GM11168 (cell line): Measurements from ENCODE around the gene SLC13A3.

Experiments
- in situ Hi-C: fragments of 300-500 bp; cut with MboI; formaldehyde crosslinking; loops from one replicate; pipeline ENCODE4 v1.12.0; 2022; ENCODE audit warnings: low sequenced_read_pairs; ENCODE audit not compliant: unreplicated experiment

Gene SLC13A3

DNA sequence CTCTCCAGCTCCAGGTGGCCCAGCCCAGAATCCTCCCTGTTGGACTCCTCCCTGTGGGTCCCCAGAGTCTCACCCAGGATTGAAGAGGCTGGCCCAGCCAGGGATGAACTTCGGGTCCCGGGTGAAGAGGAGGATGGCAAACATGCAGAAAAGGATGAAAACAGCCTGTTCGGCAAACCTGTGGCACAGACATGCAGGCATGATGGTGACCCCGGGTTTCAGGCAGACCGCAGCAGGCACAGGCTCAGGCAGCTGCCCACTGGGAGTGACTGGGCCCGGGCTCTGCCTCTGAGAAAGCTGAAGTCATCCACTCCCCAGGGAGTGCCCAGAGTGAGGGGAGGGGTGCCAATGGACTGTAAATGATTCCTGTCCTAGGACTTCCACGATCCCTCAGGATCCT lies 63.3 kb downstream of the SLC13A3 start:
- in situ Hi-C loops = no loop called here

DNA sequence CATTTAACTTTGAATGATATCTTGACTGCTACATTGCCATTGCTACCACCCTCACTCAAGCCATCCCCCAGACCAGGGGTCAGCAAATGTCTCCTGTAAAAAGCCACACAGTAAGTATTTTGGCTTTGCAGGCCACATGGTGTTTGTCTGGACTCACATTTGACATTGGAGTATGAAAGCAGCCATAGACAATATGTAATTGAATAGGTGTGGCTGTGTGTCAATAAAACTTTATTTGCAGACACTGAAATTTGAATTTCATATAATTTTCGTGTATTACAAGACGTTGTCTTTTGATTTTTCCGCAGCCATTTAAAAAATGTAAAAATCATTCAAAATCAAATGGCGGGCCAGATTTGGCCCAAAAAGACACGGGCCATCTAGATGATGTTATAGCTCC lies 64.5 kb downstream of the SLC13A3 start:
- in situ Hi-C loops = no loop called here

- in situ Hi-C loops = no loop called here
Observed at GRCh38 chr20:46584508-46584907, 66.8 kb downstream of the SLC13A3 start.

DNA sequence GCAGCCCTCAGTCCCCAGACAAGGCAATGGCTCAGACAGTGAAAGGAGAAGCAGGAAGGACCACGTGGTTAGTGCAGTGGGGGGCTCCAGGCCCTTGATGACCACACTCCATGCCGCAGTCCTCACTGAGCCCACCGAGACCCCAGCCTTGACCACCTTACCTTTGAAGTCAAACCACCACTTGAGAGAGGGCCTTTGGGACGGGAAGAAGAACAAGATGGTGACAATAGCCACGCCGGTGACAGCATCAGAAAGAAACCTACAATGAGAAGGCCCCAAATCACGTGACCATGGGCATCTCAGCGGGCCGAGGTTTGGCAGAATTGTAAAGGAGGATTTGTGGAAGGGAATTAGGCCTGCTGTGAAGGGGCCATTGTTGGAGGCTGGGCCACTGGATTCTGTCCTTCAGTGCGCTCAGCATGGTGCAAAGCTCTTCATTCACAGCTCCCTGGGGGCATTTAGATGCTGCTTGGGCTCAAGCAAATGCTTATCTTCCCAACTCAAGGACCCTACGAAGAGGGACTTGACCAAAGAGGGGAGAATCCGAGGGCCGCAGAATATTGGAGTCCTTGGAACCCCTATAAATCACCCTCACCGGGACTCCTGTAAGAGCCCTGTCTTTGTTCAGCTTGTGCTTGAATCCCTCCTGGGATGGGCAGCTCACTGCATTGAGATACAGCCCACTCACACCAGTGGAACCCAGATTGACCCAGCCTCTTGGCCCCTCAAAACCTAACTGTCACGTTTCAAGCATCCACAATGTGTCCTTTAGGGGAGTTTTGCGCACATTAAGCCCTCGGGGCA lies 67.6 kb downstream of the SLC13A3 start:
- in situ Hi-C loops = no loop called here

- in situ Hi-C loops = no loop called here
Observed at GRCh38 chr20:46582648-46583047, 68.6 kb downstream of the SLC13A3 start.

GRCh38 chr20:46581391-46581790 lies 69.9 kb downstream of the SLC13A3 start:
- in situ Hi-C loops = no loop called here

DNA sequence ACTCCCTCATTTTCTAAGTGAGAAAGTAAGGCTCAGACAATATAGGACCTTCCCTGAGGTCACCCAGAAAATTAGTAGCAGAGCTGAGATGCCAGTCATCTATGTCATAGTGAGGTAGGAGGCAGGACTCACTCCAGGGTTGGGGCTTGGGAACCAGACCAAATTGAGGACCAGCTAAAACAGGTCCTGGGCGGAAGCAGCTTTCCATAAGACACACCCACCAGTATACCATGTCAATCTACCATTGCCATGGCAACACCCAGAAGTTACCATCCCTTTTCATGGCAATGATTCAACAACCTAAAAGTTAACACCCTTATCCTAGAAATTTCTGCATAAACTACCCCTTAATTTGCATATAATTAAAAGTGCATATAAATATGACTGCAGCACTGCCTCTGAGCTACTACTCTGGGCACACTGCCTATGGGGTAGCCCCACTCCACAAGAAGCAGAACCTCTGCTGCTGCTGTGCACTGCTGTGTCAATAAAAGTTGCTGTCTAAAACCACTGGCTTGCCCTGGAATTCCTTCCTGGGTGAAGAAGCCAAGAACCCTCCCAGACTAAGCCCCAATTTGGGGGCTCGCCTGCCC lies 70.5 kb downstream of the SLC13A3 start:
- in situ Hi-C loops = no loop called here

GRCh38 chr20:46578745-46579144 lies 72.5 kb downstream of the SLC13A3 start:
- in situ Hi-C loops = no loop called here

- in situ Hi-C loops = no loop called here
Observed at GRCh38 chr20:46576774-46577395, 74.4 kb downstream of the SLC13A3 start.

DNA sequence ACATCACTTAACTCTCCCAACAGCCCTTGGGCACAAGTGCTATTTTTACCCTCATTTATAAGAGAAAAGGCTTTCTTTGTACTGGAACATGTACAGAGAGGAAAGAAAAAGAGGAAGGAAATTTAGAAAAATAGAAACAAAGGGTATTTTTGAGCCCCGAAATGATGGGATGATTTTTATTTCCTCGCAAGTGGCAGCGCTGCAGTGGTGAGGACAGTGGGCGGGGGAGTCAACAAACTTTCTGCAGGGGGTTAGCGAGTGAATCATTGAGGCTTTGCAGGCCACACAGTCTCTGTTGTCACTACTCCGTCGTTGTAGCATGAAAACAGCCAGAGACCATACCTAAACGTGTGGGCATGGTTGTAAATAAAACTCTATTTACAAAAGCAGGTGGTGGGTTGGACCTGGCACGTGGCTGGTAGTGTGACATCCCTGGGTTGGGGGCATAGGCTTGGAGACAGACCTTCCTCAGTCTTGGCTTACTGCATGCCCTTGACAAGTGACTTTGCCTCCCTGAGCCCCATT lies 75.3 kb downstream of the SLC13A3 start:
- in situ Hi-C loops = no loop called here

DNA sequence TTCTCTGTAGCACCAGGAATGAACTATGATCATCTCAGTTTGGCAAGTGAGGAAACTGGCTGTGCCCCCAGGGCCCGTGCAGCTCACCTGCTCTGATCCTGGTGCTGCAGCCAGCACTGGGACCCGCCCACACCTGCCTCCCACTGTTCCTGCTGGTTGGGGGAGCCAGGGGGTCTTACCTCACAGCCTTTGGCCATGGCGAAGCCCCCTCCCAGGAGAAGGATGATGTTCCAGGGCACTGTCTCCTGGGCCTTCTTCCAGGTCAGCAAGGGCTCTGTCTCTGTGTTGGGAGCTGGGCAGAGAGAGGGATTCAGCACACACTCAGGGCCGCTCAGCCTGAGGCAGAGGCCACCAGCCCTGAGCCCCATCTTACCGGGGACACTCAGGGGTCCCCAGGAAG lies 75.9 kb downstream of the SLC13A3 start:
- in situ Hi-C loops = no loop called here

- in situ Hi-C loops = no loop called here
Observed at GRCh38 chr20:46573788-46574584, 77.3 kb downstream of the SLC13A3 start.

- in situ Hi-C loops = no loop called here
Observed at GRCh38 chr20:46573234-46573633, 78.0 kb downstream of the SLC13A3 start.

DNA sequence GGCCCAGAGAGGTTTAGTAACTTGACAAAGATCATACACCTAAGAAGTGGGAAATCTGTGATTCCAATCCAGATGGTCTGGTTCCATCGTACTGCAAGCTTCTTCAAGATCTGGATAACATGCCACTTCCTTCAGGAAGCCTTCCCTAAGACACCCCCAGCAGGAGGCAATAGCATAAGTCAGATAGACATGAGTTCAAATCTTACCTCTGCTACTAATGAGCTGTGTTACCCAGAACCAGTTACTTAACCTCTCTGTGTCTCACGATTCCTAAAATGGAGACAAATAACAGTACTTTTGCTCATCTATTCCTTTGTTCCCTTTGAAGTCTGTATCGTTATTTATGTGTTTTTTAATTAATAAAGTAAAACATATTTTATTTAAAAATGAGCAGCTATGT lies 78.5 kb downstream of the SLC13A3 start:
- in situ Hi-C loops = no loop called here

DNA sequence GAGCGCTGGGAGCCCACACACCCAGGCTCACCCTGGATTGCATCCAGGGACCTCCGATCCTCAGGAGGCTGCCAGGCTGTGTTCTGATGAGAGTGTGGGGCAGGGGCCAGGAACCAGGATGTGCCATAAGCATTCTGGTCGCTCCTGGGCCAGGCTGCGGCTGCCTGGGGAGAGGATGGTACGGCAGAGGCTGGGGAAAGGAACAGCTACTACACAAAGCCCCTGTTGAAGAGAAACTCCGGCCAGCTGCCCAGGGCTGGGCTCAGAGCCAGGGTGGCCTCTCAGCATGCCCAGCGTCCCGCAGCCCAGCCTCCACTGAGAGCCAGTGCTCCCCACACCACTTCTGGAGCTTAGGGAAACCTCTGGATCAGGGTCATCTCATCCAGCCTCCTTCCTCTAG lies 79.1 kb downstream of the SLC13A3 start:
- in situ Hi-C loops = no loop called here

DNA sequence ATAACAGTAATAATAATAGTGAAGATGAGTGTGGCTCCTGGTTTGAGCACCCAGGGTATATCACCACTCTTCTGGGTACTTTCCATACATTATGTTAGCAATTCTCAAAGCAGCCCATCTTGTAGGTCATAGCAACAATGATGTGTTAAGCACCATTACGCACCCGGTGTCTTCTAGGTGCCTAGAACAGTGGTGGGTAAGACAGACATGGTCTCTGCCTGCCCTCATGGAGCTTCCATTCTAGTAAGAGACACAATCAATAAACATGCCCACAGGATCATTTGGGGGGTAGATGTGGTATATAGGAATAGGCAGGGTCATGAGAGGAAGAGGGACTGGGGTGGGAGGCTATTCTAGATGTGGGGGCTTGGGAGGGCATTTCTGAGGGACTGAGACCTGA lies 79.8 kb downstream of the SLC13A3 start:
- in situ Hi-C loops = no loop called here

- in situ Hi-C loops = no loop called here
Observed at GRCh38 chr20:46570956-46571355, 80.3 kb downstream of the SLC13A3 start.

- in situ Hi-C loops = no loop called here
Observed at GRCh38 chr20:46569961-46570360, 81.3 kb downstream of the SLC13A3 start.

DNA sequence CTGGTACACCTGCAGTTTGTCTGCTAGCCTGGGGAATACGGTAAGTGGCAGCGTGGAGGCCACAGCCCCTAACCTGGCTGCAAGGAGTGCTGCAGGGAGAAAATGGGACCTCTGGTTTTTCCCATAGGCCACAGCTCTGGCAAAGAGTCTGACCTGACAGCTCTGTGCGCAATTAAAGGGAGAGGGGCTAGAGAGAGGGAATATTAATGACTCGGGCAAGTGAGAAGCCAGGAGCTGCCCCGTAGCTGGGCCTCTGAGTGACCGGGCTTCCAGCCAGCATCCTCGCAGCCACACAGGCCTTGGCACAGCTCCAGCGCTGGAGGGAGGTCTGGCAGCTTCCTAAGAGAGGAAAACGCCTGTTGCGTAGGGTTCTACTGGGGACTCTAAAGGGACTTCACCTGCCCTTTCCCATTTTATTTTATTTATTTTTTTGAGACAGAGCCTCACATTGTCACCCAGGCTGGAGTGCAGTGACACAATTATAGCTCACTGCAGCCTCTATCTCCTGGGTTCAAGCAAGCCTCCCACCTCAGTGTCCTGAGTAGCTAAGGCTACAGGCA lies 82.6 kb downstream of the SLC13A3 start:
- in situ Hi-C loops = no loop called here

- in situ Hi-C loops = no loop called here
Observed at GRCh38 chr20:46566125-46566524, 85.1 kb downstream of the SLC13A3 start.
